C4-2B (cell line): Measurements from ENCODE around the gene SORL1.
"Not testable (repeated sequence)": the region's sequence is repeated elsewhere in the genome, so short reads cannot be mapped to it uniquely, and the experiment has no call there.

ENCODE experiments used
- CTCF ChIP-seq: fragments of 450-650 bp; conservative IDR thresholded peaks from 2 replicates; pipeline ENCODE4 v1.5.1; 2017; ENCODE audit warnings: mild to moderate bottlenecking
- ZFX ChIP-seq: fragments of 450-650 bp; IDR thresholded peaks from 2 replicates; pipeline ENCODE4 v1.6.1; 2017

- not testable (repeated sequence) for TF ChIP-seq CTCF, ZFX
Measured at GRCh38 chr11:121411330-121411729, 40.8 kb upstream of the SORL1 start.
